Mesothelial cell of epicardium (in vitro differentiated cells): Measurements from ENCODE around the gene SMAGP. TPM values are rescaled to one million over a fixed set of nuclear protein-coding genes. Genes with fewer than 3 reads are reported as not detected.
A peak's percentile ranks its signal among the peaks of the same experiment; 100 is the strongest.

ENCODE experiments used
- DNase-seq, 2 experiments: peaks; one replicate each; pipeline ENCODE4 v3.0.0; 2021; ENCODE audit warnings: low spot score in 2 of 2; ENCODE audit not compliant: unreplicated experiment in 2 of 2
- H3K27ac Mint-ChIP-seq: 2 replicates; pipeline ENCODE4 v1.8.0; 2021; ENCODE audit warnings: mixed read lengths
- H3K27me3 Mint-ChIP-seq: 2 replicates; pipeline ENCODE4 v1.8.0; 2021; ENCODE audit warnings: low read depth, mixed read lengths
- H3K36me3 Mint-ChIP-seq: 2 replicates; pipeline ENCODE4 v1.8.0; 2021; ENCODE audit warnings: mixed read lengths
- H3K4me1 Mint-ChIP-seq: 2 replicates; pipeline ENCODE4 v1.8.0; 2021; ENCODE audit warnings: mixed read lengths
- H3K4me3 Mint-ChIP-seq: 2 replicates; pipeline ENCODE4 v1.8.0; 2021; ENCODE audit warnings: mild to moderate bottlenecking, moderate library complexity, mixed read lengths
- H3K9me3 Mint-ChIP-seq: 2 replicates; pipeline ENCODE4 v1.8.0; 2021; ENCODE audit warnings: mixed read lengths
- total RNA-seq: library from RNA; stranded (reverse); gene quantifications from 3 replicates; pipeline ENCODE4 v1.2.1, GENCODE V29; 2021
- TF ChIP-seq, protein P1 (sequence below): fragments of 200-600 bp; sonication (generic); IDR thresholded peaks from one replicate; pipeline ENCODE4 v1.5.0; 2021; ENCODE audit warnings: antibody characterized with exemption; ENCODE audit not compliant: unreplicated experiment

Gene SMAGP
- total RNA-seq, 1 donor from 2014 or later = 21.5 TPM

DNA sequence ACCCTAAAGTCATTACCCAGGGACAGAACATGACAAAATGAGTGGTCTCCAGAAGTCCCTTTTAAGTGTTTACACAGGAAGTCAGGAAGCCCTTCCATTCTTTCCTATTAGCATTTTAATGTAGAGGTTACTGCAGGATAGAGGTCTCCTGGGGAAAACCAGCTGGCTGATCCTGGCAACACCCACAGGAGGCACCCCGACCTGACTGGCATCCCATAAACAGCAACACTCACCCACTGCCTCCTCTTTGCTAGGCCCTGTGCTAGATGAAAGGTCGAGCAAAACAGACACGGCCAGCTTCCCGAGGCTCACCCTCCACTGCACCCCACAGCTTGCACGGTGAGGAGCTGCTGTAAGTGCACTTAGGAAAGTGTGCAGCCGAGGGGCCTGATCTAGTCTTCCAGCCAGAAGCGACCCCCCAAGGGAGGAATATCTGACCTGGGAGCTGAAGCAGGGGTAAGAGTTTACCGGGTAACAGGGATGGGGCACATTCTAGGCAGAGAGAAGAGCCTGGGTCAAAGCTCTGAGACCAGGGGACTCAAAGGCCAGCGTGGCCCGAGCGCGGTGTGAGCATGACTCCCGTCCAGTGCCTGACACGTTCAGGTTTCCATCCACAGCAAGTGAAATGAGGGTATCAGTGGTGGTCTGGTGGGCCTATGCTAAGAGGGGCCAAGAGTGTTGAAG lies 22.6 kb downstream of the SMAGP start:
- DNase-seq = no peak
- TF ChIP-seq, protein P1, sequence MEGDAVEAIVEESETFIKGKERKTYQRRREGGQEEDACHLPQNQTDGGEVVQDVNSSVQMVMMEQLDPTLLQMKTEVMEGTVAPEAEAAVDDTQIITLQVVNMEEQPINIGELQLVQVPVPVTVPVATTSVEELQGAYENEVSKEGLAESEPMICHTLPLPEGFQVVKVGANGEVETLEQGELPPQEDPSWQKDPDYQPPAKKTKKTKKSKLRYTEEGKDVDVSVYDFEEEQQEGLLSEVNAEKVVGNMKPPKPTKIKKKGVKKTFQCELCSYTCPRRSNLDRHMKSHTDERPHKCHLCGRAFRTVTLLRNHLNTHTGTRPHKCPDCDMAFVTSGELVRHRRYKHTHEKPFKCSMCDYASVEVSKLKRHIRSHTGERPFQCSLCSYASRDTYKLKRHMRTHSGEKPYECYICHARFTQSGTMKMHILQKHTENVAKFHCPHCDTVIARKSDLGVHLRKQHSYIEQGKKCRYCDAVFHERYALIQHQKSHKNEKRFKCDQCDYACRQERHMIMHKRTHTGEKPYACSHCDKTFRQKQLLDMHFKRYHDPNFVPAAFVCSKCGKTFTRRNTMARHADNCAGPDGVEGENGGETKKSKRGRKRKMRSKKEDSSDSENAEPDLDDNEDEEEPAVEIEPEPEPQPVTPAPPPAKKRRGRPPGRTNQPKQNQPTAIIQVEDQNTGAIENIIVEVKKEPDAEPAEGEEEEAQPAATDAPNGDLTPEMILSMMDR = no peak
- H3K4me3 Mint-ChIP-seq = no peak overlapping the region
- H3K27ac Mint-ChIP-seq = no peak overlapping the region
- H3K27me3 Mint-ChIP-seq = no peaks in the 10 kb centered on the region
- H3K4me1 Mint-ChIP-seq = no peaks in the 10 kb centered on the region
- H3K9me3 Mint-ChIP-seq = no peaks in the 10 kb centered on the region
- H3K36me3 Mint-ChIP-seq = peaks cover 12% of the 10 kb centered on the region

DNA sequence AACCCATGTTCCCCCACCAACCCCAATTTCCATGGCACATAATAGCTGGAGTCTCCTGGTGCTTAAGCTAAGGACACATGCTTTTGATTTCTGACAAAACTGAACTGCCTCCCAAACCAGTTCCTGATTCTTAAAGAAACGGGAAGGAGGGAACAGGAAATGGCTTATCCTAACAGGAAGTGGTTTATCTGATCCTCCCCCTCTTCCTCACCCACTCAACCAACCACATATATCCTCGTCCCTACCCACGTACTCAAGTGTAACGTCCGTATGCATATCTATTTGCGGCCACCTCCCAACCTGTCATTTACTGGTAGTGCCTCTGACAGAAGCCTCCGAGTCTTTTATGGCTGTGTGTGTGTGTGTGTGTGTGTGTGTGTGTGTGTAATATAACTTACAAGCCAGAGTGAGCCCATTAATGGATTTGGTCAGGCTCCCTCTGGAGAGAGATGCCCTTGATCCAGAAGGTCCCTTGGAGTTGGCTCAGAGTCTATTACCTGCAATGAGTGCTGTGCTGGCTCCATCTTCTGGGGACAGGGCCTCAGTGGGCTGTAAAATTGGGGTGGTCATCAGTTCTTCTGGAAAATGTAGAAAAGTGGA lies 23.9 kb downstream of the SMAGP start:
- Mint-ChIP-seq H3K4me3 (no peak overlapping the region), H3K27ac (peak overlapping the region; percentile 53), H3K9me3 (no peaks in the 10 kb centered on the region), H3K4me1 (no peaks in the 10 kb centered on the region), H3K36me3 (peaks cover 16% of the 10 kb centered on the region), H3K27me3 (no peaks in the 10 kb centered on the region)
- TF ChIP-seq, protein P1 = no peak
- no peak for DNase-seq

DNA sequence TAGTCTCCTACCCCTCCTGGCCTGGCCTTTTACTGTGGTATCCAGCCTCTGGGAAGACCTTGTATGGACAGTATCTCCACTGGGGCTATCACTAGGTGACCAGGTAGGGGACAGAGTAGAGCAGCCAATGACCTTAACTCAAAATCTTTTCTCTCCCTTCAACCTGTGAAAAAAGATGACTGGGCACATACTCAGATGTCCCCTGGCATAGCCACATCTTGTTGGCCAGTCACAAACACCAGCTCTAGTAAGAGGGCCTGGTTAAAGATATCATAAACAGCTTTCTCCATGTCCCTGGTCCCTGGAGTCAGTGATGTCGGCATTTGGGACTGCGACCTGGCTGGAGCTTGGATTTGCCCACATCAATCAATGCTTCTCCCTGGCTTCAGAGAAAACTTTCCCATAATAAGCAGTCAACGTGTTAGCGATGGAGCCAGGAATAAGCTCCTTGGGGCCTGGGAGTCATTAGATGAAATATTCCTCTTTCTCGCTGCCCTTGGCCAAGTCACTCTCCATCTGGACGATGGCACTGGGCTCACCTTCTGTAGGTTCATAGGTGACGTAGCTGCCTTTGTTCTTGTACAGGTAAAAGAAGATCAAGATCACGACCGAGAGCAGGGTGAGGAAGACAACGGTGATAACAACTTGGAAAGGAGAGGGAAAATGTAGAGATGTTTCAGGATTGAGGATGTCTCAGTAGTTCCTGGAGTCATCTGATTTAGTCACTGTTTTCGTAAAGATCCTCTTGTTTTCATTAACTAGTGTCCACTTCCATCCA lies 24.6 kb downstream of the SMAGP start:
- Mint-ChIP-seq H3K27ac (peak overlapping the region; percentile 53), H3K4me1 (peaks cover 3% of the 10 kb centered on the region), H3K9me3 (no peaks in the 10 kb centered on the region), H3K36me3 (peaks cover 16% of the 10 kb centered on the region), H3K27me3 (no peaks in the 10 kb centered on the region), H3K4me3 (no peak overlapping the region)
- DNase-seq = no peak
- TF ChIP-seq, protein P1 = no peak

DNA sequence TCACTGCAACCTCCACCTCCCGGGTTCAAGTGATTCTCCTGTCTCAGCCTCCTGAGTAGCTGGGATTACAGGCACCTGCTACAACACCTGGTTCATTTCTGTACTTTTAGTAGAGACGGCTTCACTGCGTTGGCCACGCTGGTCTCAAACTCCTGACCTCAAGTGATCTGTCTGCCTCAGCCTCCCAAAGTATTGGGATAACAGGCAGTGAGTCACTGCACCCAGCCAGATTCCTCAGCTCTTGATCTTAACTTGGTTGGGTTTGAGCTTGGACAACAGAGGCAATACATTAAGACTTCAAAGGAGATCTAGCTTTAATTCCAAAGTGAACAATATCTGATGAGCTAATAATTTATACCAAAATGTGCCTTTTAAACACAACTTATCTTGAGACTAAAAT lies 25.9 kb downstream of the SMAGP start:
- Mint-ChIP-seq H3K4me1 (peaks cover 12% of the 10 kb centered on the region), H3K27me3 (no peaks in the 10 kb centered on the region), H3K27ac (no peak overlapping the region), H3K4me3 (no peak overlapping the region), H3K36me3 (peaks cover 16% of the 10 kb centered on the region), H3K9me3 (no peaks in the 10 kb centered on the region)
- TF ChIP-seq, protein P1 = no peak
- DNase-seq = no peak

- no peak for DNase-seq
- Mint-ChIP-seq H3K27ac (no peak overlapping the region), H3K4me3 (no peak overlapping the region), H3K9me3 (no peaks in the 10 kb centered on the region), H3K27me3 (no peaks in the 10 kb centered on the region), H3K4me1 (peaks cover 17% of the 10 kb centered on the region), H3K36me3 (peaks cover 16% of the 10 kb centered on the region)
- TF ChIP-seq, protein P1 = no peak
These were observed 27.3 kb downstream of the SMAGP start for GRCh38 chr12:51242876-51243275.
